Loucy (cell line): ENCODE measurements around the gene SERPINB4.

Experiments
- H2AFZ ChIP-seq: fragments of 200-600 bp; sonication (generic); 2 replicates; pipeline ENCODE4 v1.6.0; 2016; ENCODE audit warnings: antibody characterized with exemption, mild to moderate bottlenecking, low read length, moderate library complexity
- H3F3A ChIP-seq: fragments of 200-600 bp; 2 replicates; pipeline ENCODE4 v1.6.0; 2016; ENCODE audit warnings: antibody characterized with exemption, low read depth, mild to moderate bottlenecking
- H3K27me3 ChIP-seq: fragments of 200-600 bp; sonication (generic); 2 replicates; pipeline ENCODE4 v1.6.1; 2014; ENCODE audit warnings: low read length, mild to moderate bottlenecking; ENCODE audit not compliant: insufficient read depth, poor library complexity, severe bottlenecking
- H3K36me3 ChIP-seq: fragments of 200-600 bp; sonication (generic); 2 replicates; pipeline ENCODE4 v1.6.1; 2016; ENCODE audit warnings: low read length; ENCODE audit not compliant: insufficient read depth
- H3K4me1 ChIP-seq: fragments of 200-600 bp; sonication (generic); 2 replicates; pipeline ENCODE4 v1.5.1; 2014; ENCODE audit warnings: low read length, mild to moderate bottlenecking; ENCODE audit not compliant: insufficient read depth, poor library complexity, severe bottlenecking
- H3K4me2 ChIP-seq: fragments of 200-600 bp; sonication (generic); 2 replicates; pipeline ENCODE4 v1.6.0; 2014; ENCODE audit warnings: antibody characterized with exemption, low read length, low read depth, mild to moderate bottlenecking; ENCODE audit not compliant: poor library complexity, severe bottlenecking
- H3K4me3 ChIP-seq: fragments of 200-600 bp; sonication (generic); 2 replicates; pipeline ENCODE4 v1.5.1; 2014; ENCODE audit warnings: low read length, mild to moderate bottlenecking, mixed read lengths; ENCODE audit not compliant: poor library complexity, severe bottlenecking
- H3K79me2 ChIP-seq: fragments of 200-600 bp; sonication (generic); 2 replicates; pipeline ENCODE4 v1.6.1; 2014; ENCODE audit warnings: low read length; ENCODE audit not compliant: insufficient read depth
- H3K9ac ChIP-seq: fragments of 200-600 bp; sonication (generic); 2 replicates; pipeline ENCODE4 v1.6.0; 2014; ENCODE audit warnings: mild to moderate bottlenecking, low read depth, low read length, moderate library complexity; ENCODE audit not compliant: poor library complexity, severe bottlenecking
- H3K9me2 ChIP-seq: fragments of 200-600 bp; sonication (generic); replicated peaks from 2 replicates; pipeline ENCODE4 v1.6.1; 2016; ENCODE audit warnings: low read depth, low read length, mixed read lengths
- H3K9me3 ChIP-seq: fragments of 200-600 bp; sonication (generic); 2 replicates; pipeline ENCODE4 v1.6.1; 2014; ENCODE audit warnings: mild to moderate bottlenecking, antibody characterized with exemption, low read length, low read depth; ENCODE audit not compliant: insufficient read depth
- H4K20me1 ChIP-seq: fragments of 200-600 bp; sonication (generic); 2 replicates; pipeline ENCODE4 v1.6.0; 2014; ENCODE audit warnings: antibody characterized with exemption, low read length, mild to moderate bottlenecking; ENCODE audit not compliant: insufficient read depth, poor library complexity, severe bottlenecking
- EZH2phosphoT487 ChIP-seq: fragments of 200-600 bp; IDR thresholded peaks from 2 replicates; pipeline ENCODE4 v1.6.1; 2018; ENCODE audit warnings: antibody characterized with exemption, mild to moderate bottlenecking, moderate library complexity, borderline replicate concordance
- TF ChIP-seq, protein P1 (sequence below): fragments of 200-600 bp; sonication (generic); conservative IDR thresholded peaks from 2 replicates; pipeline ENCODE4 v1.5.1; 2014; ENCODE audit warnings: mild to moderate bottlenecking, antibody characterized with exemption, low read length

Gene SERPINB4

DNA sequence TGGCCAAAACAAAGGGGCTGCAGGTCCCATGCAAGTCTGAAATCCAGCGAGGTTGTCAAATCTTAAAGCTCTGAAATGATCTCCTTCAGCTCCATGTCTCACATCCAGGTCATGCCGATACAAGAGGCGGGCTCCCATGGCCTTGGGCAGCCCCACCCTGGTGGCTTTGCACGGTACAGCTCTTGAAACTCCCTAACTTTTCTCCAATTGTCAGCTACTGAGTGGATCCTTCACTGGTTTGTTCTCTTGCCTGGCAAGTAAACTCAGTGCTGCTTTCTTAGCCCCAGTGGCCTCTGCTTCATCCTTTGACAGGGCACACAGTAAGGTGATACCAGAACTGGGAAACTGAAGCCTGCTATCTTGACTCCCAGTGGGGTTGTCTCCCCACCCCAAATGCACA is 30.6 kb downstream of the SERPINB4 start:
- Histone ChIP-seq H3K9me3 (no peaks in the 10 kb centered on the region), H3K9me2 (no peaks in the 10 kb centered on the region), H2AFZ (no peak overlapping the region), H3K27me3 (no peaks in the 10 kb centered on the region), H3F3A (no peaks in the 10 kb centered on the region), H4K20me1 (no peaks in the 10 kb centered on the region), H3K9ac (no peak overlapping the region), H3K36me3 (no peaks in the 10 kb centered on the region), H3K79me2 (no peaks in the 10 kb centered on the region), H3K4me1 (no peaks in the 10 kb centered on the region), H3K4me3 (no peak overlapping the region), H3K4me2 (no peak overlapping the region)
- TF ChIP-seq, protein P1, sequence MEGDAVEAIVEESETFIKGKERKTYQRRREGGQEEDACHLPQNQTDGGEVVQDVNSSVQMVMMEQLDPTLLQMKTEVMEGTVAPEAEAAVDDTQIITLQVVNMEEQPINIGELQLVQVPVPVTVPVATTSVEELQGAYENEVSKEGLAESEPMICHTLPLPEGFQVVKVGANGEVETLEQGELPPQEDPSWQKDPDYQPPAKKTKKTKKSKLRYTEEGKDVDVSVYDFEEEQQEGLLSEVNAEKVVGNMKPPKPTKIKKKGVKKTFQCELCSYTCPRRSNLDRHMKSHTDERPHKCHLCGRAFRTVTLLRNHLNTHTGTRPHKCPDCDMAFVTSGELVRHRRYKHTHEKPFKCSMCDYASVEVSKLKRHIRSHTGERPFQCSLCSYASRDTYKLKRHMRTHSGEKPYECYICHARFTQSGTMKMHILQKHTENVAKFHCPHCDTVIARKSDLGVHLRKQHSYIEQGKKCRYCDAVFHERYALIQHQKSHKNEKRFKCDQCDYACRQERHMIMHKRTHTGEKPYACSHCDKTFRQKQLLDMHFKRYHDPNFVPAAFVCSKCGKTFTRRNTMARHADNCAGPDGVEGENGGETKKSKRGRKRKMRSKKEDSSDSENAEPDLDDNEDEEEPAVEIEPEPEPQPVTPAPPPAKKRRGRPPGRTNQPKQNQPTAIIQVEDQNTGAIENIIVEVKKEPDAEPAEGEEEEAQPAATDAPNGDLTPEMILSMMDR = no peak
- TF ChIP-seq EZH2phosphoT487 = no peak

DNA sequence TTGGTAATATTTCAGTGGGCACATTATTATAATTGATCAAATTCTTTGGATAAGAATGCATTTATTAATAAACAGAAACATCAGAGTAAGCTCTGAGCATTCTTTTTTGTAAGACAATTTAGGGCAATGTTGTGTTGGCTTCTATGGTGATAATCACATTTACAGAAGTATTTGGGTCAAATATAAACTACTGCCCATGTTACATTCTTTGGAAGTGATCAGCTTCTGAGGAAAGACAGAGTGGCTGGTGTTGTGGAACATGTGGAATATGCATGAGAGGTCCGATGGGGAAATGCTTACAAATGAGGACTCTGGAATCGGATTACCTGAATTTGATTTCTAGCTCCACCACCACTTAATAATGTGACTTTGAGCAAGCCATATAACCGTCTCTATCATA is 37.5 kb downstream of the SERPINB4 start:
- no peak overlapping the region for H2AFZ ChIP-seq

DNA sequence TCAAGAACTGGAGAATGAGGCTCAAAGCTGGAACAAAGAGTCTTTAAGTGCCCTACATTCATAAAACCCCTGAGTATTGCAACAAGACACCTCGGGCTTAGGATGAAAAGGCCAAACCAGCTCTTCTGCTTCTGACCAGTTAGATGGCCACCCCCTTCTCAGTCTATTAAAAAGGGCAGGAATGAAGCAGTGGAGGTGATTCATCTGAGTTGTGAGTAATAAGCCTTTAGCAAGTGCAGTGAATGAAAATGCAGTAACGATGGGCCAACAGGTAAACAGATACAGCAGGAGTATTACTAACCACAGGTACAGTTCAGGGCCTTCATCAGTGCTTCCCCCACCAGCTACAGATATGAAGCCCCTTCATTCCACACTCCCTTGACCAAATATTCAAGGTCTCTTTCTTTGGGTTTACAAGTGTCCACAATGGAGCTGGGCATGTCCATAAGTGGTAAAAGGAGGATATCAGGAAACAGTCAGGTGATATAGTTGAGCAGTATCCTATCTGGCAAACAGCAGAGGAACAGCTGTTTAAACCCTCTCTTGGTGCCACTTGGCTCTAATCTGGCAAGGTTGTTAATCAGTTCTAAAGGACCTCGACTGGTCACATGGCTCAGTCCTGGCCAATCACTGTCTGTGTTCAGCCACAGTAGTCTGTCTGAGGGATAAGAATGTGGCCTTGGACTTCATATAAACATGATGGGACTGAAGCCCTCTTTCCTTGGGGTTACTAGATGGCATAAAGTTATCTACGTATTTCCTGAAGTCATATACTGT is 39.1 kb downstream of the SERPINB4 start:
- H3K27me3 ChIP-seq = no peaks in the 10 kb centered on the region
- no peaks in the 10 kb centered on the region for H3K79me2 ChIP-seq
- no peaks in the 10 kb centered on the region for H3K4me1 ChIP-seq
- H2AFZ ChIP-seq = no peak overlapping the region
- H3K9me3 ChIP-seq = no peaks in the 10 kb centered on the region
- H4K20me1 ChIP-seq = no peaks in the 10 kb centered on the region
- H3K4me2 ChIP-seq = no peak overlapping the region
- TF ChIP-seq, protein P1 = no peak
- TF ChIP-seq EZH2phosphoT487 = no peak
- H3K36me3 ChIP-seq = no peaks in the 10 kb centered on the region
- H3K4me3 ChIP-seq = no peak overlapping the region
- H3F3A ChIP-seq = no peaks in the 10 kb centered on the region
- H3K9ac ChIP-seq = no peak overlapping the region
- no peaks in the 10 kb centered on the region for H3K9me2 ChIP-seq

More for the DNA sequence above, 37.5 kb downstream of the SERPINB4 start:
- H3K79me2 ChIP-seq = no peaks in the 10 kb centered on the region
- no peaks in the 10 kb centered on the region for H3F3A ChIP-seq
- H3K4me2 ChIP-seq = no peak overlapping the region
- no peaks in the 10 kb centered on the region for H3K27me3 ChIP-seq
- no peaks in the 10 kb centered on the region for H3K9me2 ChIP-seq
- no peak overlapping the region for H3K9ac ChIP-seq
- no peaks in the 10 kb centered on the region for H3K36me3 ChIP-seq
- H3K4me3 ChIP-seq = no peak overlapping the region
- TF ChIP-seq EZH2phosphoT487 = no peak
- TF ChIP-seq, protein P1 = no peak
- no peaks in the 10 kb centered on the region for H3K9me3 ChIP-seq
- H3K4me1 ChIP-seq = no peaks in the 10 kb centered on the region
- H4K20me1 ChIP-seq = no peaks in the 10 kb centered on the region
